NCI-H1436 treated with DMSO at 0.1 percent for 48 hours (cell line): ENCODE data around the gene TAF11L2.
"Not testable (repeated sequence)": the region's sequence is repeated elsewhere in the genome, so short reads cannot be mapped to it uniquely, and the experiment has no call there.

Experiments used
- DNase-seq: peaks from one replicate; lab custom pipeline; 2025; lab: John Stamatoyannopoulos, UW

Gene TAF11L2

GRCh38 chr5:17526504-17526903, 28.5 kb downstream of the TAF11L2 start:
- DNase-seq: not testable (repeated sequence)

GRCh38 chr5:17528369-17528768, 30.3 kb downstream of the TAF11L2 start, which contains the start of gene TAF11L6:
Gene TAF11L6 (plus strand): TSS chr5:17528669.
- not testable (repeated sequence) for DNase-seq
